DND-41 (cell line): ENCODE measurements around the gene KNDC1.

Source experiments
- EZH2 ChIP-seq: IDR thresholded peaks from 3 replicates; pipeline ENCODE4 v1.6.1; 2012; ENCODE audit warnings: borderline replicate concordance, low read depth, mild to moderate bottlenecking, moderate library complexity, low read length, inconsistent platforms; ENCODE audit not compliant: severe bottlenecking
- TF ChIP-seq, protein P1 (sequence below): IDR thresholded peaks from 2 replicates; pipeline ENCODE4 v1.5.1; 2012; ENCODE audit warnings: borderline replicate concordance, low read length, moderate library complexity, mild to moderate bottlenecking; ENCODE audit not compliant: poor library complexity, severe bottlenecking; ENCODE audit errors: extremely low read depth

GRCh38 chr10:133163889-133164815 lies 4.1 kb downstream of the KNDC1 start:
- TF ChIP-seq, protein P1, sequence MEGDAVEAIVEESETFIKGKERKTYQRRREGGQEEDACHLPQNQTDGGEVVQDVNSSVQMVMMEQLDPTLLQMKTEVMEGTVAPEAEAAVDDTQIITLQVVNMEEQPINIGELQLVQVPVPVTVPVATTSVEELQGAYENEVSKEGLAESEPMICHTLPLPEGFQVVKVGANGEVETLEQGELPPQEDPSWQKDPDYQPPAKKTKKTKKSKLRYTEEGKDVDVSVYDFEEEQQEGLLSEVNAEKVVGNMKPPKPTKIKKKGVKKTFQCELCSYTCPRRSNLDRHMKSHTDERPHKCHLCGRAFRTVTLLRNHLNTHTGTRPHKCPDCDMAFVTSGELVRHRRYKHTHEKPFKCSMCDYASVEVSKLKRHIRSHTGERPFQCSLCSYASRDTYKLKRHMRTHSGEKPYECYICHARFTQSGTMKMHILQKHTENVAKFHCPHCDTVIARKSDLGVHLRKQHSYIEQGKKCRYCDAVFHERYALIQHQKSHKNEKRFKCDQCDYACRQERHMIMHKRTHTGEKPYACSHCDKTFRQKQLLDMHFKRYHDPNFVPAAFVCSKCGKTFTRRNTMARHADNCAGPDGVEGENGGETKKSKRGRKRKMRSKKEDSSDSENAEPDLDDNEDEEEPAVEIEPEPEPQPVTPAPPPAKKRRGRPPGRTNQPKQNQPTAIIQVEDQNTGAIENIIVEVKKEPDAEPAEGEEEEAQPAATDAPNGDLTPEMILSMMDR: no peak
- TF ChIP-seq EZH2: no peak
